HG03354 (cell line): ENCODE data around the gene THRAP3.
A peak's percentile ranks its signal among the peaks of the same experiment; 100 is the strongest.

Source experiments
- ATAC-seq: cut with Tn5 transposase; IDR thresholded peaks from one replicate; pipeline ENCODE4 v1.9.1; 2021; ENCODE audit warnings: mild to moderate bottlenecking; ENCODE audit not compliant: unreplicated experiment, poor library complexity, severe bottlenecking

THRAP3 gene

GRCh38 chr1:36284517-36284916 is 60.3 kb downstream of the THRAP3 start:
- ATAC-seq, result no peak

DNA sequence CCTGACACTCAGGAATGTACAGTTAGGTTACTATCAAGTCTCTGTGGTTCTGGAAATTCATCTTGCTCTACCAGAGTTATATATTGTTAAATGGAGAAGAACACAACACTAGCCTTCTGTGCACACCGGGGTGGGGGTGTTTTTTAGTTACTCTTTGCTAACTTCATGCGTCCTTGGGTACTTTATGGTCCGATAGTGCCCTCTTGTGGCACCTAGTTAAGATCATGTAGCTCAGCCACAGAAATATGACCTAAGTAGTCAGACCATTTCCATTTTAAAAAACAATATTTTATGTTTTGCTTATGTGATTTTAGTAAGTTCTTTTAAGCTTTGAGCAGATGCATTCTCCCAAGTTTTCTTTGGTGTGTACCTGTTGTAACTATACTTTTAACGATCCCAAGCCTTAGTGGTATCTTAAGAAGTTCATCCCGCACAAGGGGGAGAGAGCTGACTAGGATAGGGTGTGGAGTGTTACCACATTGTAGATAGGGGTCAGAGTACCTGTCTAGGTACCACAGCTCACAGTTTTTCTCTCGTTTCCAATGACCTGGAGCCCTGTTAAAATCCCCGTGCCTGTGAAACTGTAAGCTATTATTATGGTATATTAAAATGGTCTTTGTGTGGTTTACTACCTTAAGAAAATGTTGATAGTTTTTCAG is 61.3 kb downstream of the THRAP3 start:
- no peak for ATAC-seq

GRCh38 chr1:36286802-36287201 is 62.6 kb downstream of the THRAP3 start:
- ATAC-seq, result no peak

DNA sequence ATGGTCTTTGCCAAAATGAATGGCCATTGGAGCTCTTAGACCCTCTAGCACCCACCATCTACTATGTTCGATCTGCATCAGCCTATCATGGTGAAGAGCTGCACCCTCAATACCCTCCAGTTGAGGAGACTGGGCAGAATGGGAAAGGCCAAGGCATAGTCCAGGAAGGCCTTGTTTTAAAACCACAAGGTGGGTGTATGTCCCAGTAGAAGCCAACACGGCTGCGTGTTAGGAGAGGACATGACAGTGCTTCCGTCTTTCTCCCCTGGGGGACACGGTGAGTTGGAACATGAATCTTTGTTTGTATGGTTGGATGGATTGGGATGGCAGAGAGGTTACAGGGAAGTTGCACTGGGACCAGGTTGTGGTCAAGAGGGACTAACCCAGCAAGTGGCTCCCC is 63.4 kb downstream of the THRAP3 start:
- ATAC-seq, result no peak

DNA sequence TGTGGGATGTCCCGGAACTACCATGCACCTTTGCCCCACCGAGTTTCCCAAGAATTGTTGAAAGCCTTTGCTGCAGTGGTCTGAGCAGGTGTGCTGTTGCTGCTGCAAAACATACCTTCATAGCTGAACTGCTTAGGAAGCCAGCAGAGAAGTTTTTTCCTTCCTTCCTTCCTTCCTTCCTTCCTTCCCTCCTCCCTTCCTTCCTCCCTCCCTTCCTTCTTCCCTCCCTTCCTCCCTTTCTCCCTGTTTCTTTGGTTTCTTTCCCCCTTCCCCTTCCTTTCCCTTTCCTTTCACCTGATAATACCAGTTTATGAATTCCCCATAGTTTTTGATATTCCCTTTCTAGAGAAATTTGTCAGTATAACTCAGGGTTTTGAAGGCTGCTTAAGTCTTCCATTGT is 71.1 kb downstream of the THRAP3 start:
- ATAC-seq, result no peak

DNA sequence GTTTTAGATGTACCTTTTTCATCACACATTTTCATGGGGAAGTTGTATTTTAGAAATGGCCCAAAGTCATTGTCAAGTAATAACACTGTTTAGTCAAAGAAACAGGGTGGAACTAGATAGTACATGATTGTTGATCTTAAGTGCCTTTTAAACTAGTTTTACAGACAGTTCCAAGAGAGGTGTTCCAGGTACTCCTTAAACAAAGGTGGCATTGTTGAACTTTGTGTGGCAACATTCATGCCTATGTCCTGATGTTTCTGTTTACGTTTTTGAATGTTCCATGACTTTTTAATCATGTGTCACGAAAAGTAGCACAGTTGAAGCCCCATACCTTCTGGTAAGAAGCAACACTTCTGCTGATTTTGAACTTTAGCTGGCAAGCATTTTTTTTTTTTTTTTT is 72.8 kb downstream of the THRAP3 start:
- ATAC-seq, result no peak

DNA sequence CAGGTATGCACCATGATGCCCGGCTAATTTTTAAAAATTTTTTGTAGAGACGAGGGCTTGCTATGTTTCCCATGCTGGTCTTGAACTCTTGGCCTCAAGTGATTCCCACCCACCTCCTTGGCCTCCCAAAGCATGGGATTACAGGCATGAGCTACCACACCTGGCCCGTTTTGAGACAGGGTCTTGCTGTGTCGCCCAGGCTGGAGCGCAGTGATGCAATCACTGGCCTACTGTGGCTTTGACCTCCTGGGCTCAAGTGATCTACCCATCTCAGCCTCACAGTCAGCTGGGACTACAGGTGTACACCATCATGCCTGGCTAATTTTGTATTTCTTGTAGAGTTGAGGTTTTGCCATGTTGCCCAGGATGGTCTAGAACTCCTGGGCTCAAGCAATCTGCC is 74.4 kb downstream of the THRAP3 start:
- no peak for ATAC-seq

GRCh38 chr1:36300526-36300925 is 76.3 kb downstream of the THRAP3 start:
- no peak for ATAC-seq

DNA sequence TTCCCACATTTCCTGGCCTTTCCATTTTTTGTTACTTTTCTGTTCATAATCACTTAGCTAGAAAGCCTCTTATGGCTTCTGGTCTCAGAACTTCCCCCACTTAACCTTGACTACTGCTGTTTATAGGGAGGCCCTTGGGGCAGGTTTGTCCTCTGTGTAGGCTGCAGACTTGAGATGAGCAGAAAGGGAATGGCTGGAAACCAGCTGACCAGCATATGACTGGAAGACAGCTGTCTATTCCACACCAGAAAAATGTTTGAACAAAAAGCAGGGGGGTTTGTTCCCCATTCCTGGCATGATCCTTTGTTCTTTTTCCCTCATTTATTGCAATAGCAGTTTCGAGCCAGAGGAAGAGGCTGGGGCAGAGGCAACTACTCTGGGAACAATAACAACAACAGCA is 77.0 kb downstream of the THRAP3 start:
- no peak for ATAC-seq

DNA sequence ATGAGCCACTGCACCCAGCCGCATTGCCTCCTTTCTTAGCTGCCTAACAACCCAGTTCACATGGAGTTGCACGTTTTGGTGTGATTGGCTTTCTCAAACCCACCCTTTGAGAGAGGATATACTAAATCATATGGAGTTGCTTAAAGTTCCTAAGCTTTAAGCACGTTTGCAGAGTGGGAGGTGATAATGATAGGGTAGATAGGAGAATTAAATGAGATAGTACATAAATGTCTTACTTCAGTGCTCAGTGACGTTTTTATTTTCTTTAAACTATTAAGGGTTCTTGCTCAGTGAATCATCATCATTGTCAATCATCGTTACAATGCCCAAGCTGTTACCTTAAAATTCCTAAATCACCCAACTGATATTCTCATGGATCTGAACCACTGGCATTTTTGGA is 79.0 kb downstream of the THRAP3 start:
- no peak for ATAC-seq

DNA sequence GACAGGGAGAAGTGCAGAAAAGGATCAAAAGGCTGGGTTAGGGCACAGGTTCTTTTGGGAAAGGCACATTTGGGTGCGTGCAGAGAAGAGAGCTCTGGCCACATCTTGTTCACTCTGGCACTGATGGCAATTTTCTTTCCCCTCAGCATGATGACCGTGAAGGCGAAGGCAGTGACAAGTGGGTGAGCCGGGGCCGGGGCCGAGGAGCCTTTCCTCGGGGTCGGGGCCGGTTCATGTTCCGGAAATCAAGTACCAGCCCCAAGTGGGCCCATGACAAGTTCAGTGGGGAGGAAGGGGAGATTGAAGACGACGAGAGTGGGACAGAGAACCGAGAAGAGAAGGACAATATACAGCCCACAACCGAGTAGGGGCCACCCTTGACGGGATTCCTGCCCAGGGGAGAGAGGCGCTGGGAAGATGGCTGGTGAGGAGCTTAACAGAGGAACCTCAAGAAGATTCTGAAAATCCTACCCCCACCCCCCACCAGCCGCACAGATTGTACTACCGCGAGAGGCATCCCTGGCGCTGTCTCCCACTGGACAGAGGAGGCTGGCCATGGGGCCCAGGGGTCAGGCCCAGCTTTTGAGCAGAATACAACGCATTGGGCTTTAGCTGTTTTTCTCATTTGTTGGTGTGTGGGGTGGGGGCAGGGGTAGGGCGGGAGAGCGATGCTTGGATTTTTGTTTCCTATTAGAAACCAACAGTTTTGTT is 79.6 kb downstream of the THRAP3 start:
- no peak for ATAC-seq

DNA sequence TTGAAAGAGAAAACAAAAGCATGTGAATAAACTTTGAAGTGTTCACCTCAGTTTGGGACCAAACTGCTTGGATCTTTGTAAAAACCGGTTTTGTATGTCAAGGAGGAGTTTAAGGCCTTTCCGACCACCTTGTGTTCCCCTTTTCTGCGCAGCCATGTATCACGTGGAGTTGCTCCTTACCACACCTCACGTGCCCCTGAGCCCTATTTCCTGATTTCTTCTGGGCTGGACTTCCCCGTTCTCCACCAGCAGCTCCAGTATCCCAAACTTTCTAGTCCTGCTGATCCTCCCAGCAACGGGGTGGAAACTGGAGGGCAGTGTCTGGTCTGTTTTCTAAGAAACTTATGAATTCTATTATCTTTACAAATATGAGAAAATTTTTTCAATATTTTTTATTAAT is 80.3 kb downstream of the THRAP3 start:
- no peak for ATAC-seq

GRCh38 chr1:36304970-36305914 is 81.0 kb downstream of the THRAP3 start:
- no peak for ATAC-seq

GRCh38 chr1:36305915-36306209 is 81.6 kb downstream of the THRAP3 start:
- ATAC-seq, result no peak

GRCh38 chr1:36306210-36306901 is 82.1 kb downstream of the THRAP3 start, which contains the start of gene SH3D21:
Gene SH3D21 (plus strand): TSS chr1:36306368. CDS start chr1:36306421, 53 bp downstream.
- ATAC-seq, result peak; percentile 46

DNA sequence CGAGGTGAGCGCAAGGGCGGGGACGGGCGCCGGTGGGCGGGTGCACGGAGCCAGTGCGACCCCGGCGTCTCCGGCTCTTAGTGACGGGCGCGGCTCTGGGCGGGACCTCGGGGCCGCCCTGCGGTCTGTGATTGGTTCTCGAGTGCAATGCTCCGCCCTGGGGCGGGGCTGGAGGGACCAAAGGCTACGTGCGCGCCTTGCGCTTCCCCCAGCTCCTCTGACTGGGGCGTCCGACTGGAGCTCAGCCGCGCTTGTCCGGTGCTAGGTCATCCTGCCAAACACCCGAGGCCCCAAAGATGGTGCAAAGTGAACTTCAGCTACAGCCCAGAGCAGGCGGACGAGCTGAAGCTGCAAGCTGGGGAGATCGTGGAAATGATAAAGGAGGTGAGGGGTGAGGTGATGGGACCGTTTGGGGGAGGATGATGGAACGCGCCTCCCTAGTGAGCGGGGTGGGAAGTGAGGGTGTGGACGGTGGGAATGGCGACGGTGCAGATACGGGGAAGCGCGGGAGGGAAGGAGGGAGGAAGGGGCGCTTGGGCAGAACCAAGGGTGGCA is 82.7 kb downstream of the THRAP3 start:
- ATAC-seq, result peak; percentile 97

GRCh38 chr1:36307601-36308330 is 83.5 kb downstream of the THRAP3 start:
- ATAC-seq, result no peak

GRCh38 chr1:36309397-36309796 is 85.2 kb downstream of the THRAP3 start:
- no peak for ATAC-seq

- no peak for ATAC-seq
These were observed 96.1 kb downstream of the THRAP3 start for GRCh38 chr1:36320291-36320761.
